ENCODE data around the gene PCGF3.

Gene PCGF3

DNA sequence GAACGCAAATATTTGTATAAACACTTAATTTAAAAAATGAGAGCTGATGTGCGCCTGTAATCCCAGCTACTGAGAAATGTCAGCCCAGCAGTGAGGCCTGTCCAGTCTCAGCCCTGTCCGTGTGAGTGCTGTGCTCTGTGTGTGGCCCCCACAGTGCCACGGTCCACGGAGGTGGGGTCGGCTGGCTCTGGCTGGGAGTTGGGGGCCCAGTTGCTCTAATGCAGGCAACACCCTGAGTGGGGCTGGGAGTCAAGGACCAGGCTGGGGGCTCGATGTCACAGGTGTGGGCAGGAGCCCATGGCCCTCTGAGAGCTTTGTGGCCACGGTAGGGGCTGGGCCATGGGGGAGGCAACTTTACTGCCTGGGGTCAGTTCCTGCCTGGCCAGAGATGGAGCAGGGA is 12.8 kb downstream of the PCGF3 start:
- peaks cover 12% of the 10 kb centered on the region for H3K79me1 ChIP-seq (replicated peaks; ENCODE audit: low read length, poor library complexity, severe bottlenecking)
- H3K4ac ChIP-seq (ENCODE audit: low read depth in 1 of 2, low read length in 2 of 2) = no peak overlapping the region
- H2BK5ac ChIP-seq (ENCODE audit: low read depth, low read length, poor library complexity, severe bottlenecking) = no peak overlapping the region
- no peak for DNase-seq
- no peak overlapping the region for H3K23ac ChIP-seq (ENCODE audit: low read length in 2 of 2)
- H3K14ac ChIP-seq (ENCODE audit: low read length in 2 of 2) = no peak overlapping the region
- H2BK12ac ChIP-seq (ENCODE audit: low read length in 2 of 2) = no peak overlapping the region
- no peak overlapping the region for H3K9ac ChIP-seq (ENCODE audit: low read length)
- H2AK5ac ChIP-seq (ENCODE audit: low read length, severe bottlenecking) = no peak overlapping the region
- no peaks in the 10 kb centered on the region for H3K9me3 ChIP-seq (ENCODE audit: control insufficient read depth, low read length)
- H3K36me3 ChIP-seq (ENCODE audit: control insufficient read depth in 1 of 2, insufficient read depth in 2 of 2, low read depth in 1 of 2, low read length in 2 of 2) = peaks cover 13 to 67% of the 10 kb centered on the region in 2 experiments
- H3K18ac ChIP-seq (ENCODE audit: low read depth in 1 of 2, low read length in 2 of 2) = no peak overlapping the region
- WGBS = 97% methylated on average over 8 of the region's 8 CpGs
- no peak overlapping the region for H2BK15ac ChIP-seq (ENCODE audit: low read depth, poor library complexity, severe bottlenecking)
- H2AFZ ChIP-seq (ENCODE audit: low read depth, low read length) = no peak overlapping the region
- H3K27me3 ChIP-seq (ENCODE audit: control insufficient read depth in 1 of 2, insufficient read depth in 1 of 2, low read length in 2 of 2) = no peaks in the 10 kb centered on the region
- no peak overlapping the region for H4K8ac ChIP-seq (ENCODE audit: low read length)
- H3K4me1 ChIP-seq (ENCODE audit: control insufficient read depth, insufficient read depth, low read depth, low read length) = peaks cover 43% of the 10 kb centered on the region
- H2BK120ac ChIP-seq (ENCODE audit: low read depth, low read length) = no peak overlapping the region
- H3K4me2 ChIP-seq (ENCODE audit: low read length, poor library complexity, severe bottlenecking) = no peak overlapping the region
- H3K27ac ChIP-seq (ENCODE audit: low read length, poor library complexity, severe bottlenecking) = no peak overlapping the region
- H3K4me3 ChIP-seq (ENCODE audit: insufficient read depth in 1 of 2, low read depth in 1 of 2, low read length in 2 of 2) = no peak overlapping the region
- H4K91ac ChIP-seq (ENCODE audit: low read length) = no peak overlapping the region

DNA sequence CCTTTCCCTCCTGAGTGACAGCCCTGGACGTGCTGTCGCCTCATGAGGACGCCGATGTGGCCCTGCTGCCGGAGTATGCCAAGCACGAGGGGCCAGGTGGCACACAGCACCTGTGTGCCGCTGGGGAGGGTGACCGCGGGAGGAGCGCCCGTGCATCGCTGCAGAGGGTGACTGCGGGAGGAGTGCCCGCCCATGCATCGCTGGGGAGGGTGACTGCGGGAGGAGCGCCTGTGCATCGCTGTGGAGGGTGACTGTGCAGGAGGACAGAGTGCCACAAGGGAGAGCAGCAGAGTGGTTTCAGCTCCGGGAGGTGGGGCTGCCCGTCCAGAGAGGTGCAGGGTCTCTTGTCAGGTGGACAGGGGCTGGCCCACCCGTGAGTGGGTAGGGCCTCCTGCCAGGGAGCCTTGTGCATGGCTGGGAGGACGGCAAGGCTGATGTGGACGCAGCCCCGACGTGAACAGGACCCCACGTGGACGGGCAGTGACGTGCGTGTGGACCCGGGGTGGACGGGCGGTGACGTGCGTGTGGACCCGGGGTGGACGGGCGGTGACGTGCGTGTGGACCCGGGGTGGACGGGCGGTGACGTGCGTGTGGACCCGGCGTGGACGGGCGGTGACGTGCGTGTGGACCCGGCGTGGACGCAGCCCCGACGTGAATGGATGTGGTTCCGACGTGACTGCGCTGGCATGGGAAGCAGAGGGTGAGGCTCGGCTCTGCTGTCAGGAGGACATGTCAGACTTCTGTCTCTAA is 14.7 kb downstream of the PCGF3 start:
- no peak overlapping the region for H3K4me2 ChIP-seq (ENCODE audit: low read length, poor library complexity, severe bottlenecking)
- peak overlapping the region in 1 of 2 experiments; percentile 42 for H2BK12ac ChIP-seq (ENCODE audit: low read length in 2 of 2)
- 99% methylated on average over 55 of the region's 59 CpGs for WGBS
- H4K91ac ChIP-seq (ENCODE audit: low read length) = no peak overlapping the region
- peaks cover 12% of the 10 kb centered on the region for H3K79me1 ChIP-seq (replicated peaks; ENCODE audit: low read length, poor library complexity, severe bottlenecking)
- H3K9me3 ChIP-seq (ENCODE audit: control insufficient read depth, low read length) = no peaks in the 10 kb centered on the region
- no peak overlapping the region for H3K9ac ChIP-seq (ENCODE audit: low read length)
- no peak overlapping the region for H2BK5ac ChIP-seq (ENCODE audit: low read depth, low read length, poor library complexity, severe bottlenecking)
- no peak for DNase-seq
- H3K27me3 ChIP-seq (ENCODE audit: control insufficient read depth in 1 of 2, insufficient read depth in 1 of 2, low read length in 2 of 2) = no peaks in the 10 kb centered on the region
- peaks cover 36% of the 10 kb centered on the region for H3K4me1 ChIP-seq (ENCODE audit: control insufficient read depth, insufficient read depth, low read depth, low read length)
- no peak overlapping the region for H3K4ac ChIP-seq (ENCODE audit: low read depth in 1 of 2, low read length in 2 of 2)
- H2AK5ac ChIP-seq (ENCODE audit: low read length, severe bottlenecking) = no peak overlapping the region
- no peak overlapping the region for H3K27ac ChIP-seq (ENCODE audit: low read length, poor library complexity, severe bottlenecking)
- no peak overlapping the region for H3K23ac ChIP-seq (ENCODE audit: low read length in 2 of 2)
- H2BK15ac ChIP-seq (ENCODE audit: low read depth, poor library complexity, severe bottlenecking) = no peak overlapping the region
- H3K36me3 ChIP-seq (ENCODE audit: control insufficient read depth in 1 of 2, insufficient read depth in 2 of 2, low read depth in 1 of 2, low read length in 2 of 2) = peaks cover 5 to 69% of the 10 kb centered on the region in 2 experiments
- H3K4me3 ChIP-seq (ENCODE audit: insufficient read depth in 1 of 2, low read depth in 1 of 2, low read length in 2 of 2) = no peak overlapping the region
- H3K14ac ChIP-seq (ENCODE audit: low read length in 2 of 2) = no peak overlapping the region
- no peak overlapping the region for H3K18ac ChIP-seq (ENCODE audit: low read depth in 1 of 2, low read length in 2 of 2)
- H4K8ac ChIP-seq (ENCODE audit: low read length) = no peak overlapping the region
- no peak overlapping the region for H2AFZ ChIP-seq (ENCODE audit: low read depth, low read length)
- no peak overlapping the region for H2BK120ac ChIP-seq (ENCODE audit: low read depth, low read length)

GRCh38 chr4:721261-722168 is 15.9 kb downstream of the PCGF3 start:
- Histone ChIP-seq H3K4ac (ENCODE audit: low read depth in 1 of 2, low read length in 2 of 2) (no peak overlapping the region), H3K9me3 (ENCODE audit: control insufficient read depth, low read length) (no peaks in the 10 kb centered on the region), H3K4me1 (ENCODE audit: control insufficient read depth, insufficient read depth, low read depth, low read length) (peaks cover 39% of the 10 kb centered on the region), H3K27me3 (ENCODE audit: control insufficient read depth in 1 of 2, insufficient read depth in 1 of 2, low read length in 2 of 2) (no peaks in the 10 kb centered on the region), H2BK12ac (ENCODE audit: low read length in 2 of 2) (no peak overlapping the region), H4K8ac (ENCODE audit: low read length) (no peak overlapping the region), H3K18ac (ENCODE audit: low read depth in 1 of 2, low read length in 2 of 2) (no peak overlapping the region), H2AK5ac (ENCODE audit: low read length, severe bottlenecking) (no peak overlapping the region), H3K4me3 (ENCODE audit: insufficient read depth in 1 of 2, low read depth in 1 of 2, low read length in 2 of 2) (no peak overlapping the region), H3K14ac (ENCODE audit: low read length in 2 of 2) (no peak overlapping the region), H3K4me2 (ENCODE audit: low read length, poor library complexity, severe bottlenecking) (no peak overlapping the region), H3K27ac (ENCODE audit: low read length, poor library complexity, severe bottlenecking) (no peak overlapping the region), H3K23ac (ENCODE audit: low read length in 2 of 2) (no peak overlapping the region), H3K9ac (ENCODE audit: low read length) (no peak overlapping the region), H4K91ac (ENCODE audit: low read length) (no peak overlapping the region), H3K36me3 (ENCODE audit: control insufficient read depth in 1 of 2, insufficient read depth in 2 of 2, low read depth in 1 of 2, low read length in 2 of 2) (peaks cover 5 to 79% of the 10 kb centered on the region in 2 experiments), H2BK15ac (ENCODE audit: low read depth, poor library complexity, severe bottlenecking) (peak overlapping the region; percentile 17), H2BK5ac (ENCODE audit: low read depth, low read length, poor library complexity, severe bottlenecking) (no peak overlapping the region), H2BK120ac (ENCODE audit: low read depth, low read length) (no peak overlapping the region), H3K79me1 (replicated peaks; ENCODE audit: low read length, poor library complexity, severe bottlenecking) (peaks cover 12% of the 10 kb centered on the region), H2AFZ (ENCODE audit: low read depth, low read length) (no peak overlapping the region)
- 98% methylated on average over 31 of the region's 31 CpGs for WGBS
- DNase-seq = no peak

DNA sequence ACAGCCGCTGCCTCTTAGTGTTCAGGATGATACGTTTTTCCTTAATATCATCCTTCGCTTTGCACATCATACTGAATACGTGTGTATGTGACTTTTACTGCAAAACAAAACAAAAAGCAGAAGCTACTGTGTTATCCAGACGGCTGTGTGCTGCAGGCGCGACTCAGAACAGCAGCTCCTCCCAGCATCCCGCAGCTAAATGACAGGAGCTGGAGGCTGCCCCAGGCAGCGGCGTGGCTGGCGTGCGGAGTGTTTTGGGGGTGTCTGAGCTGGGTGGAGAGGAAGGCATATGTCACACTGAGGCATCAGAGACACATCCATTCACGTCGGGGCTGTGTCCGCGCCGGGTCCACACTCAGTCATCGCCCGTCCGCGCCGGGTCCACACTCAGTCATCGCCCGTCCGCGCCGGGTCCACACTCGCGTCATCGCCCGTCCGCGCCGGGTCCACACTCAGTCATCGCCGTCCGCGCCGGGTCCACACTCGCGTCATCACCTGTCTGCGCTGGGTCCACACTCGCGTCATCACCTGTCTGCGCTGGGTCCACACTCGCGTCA is 16.6 kb downstream of the PCGF3 start:
- Histone ChIP-seq H3K4me3 (ENCODE audit: insufficient read depth in 1 of 2, low read depth in 1 of 2, low read length in 2 of 2) (no peak overlapping the region), H3K4me2 (ENCODE audit: low read length, poor library complexity, severe bottlenecking) (no peak overlapping the region), H2BK12ac (ENCODE audit: low read length in 2 of 2) (no peak overlapping the region), H3K79me1 (replicated peaks; ENCODE audit: low read length, poor library complexity, severe bottlenecking) (peaks cover 12% of the 10 kb centered on the region), H3K27ac (ENCODE audit: low read length, poor library complexity, severe bottlenecking) (no peak overlapping the region), H3K4me1 (ENCODE audit: control insufficient read depth, insufficient read depth, low read depth, low read length) (peaks cover 42% of the 10 kb centered on the region), H3K27me3 (ENCODE audit: control insufficient read depth in 1 of 2, insufficient read depth in 1 of 2, low read length in 2 of 2) (no peaks in the 10 kb centered on the region), H4K91ac (ENCODE audit: low read length) (no peak overlapping the region), H2AK5ac (ENCODE audit: low read length, severe bottlenecking) (no peak overlapping the region), H3K18ac (ENCODE audit: low read depth in 1 of 2, low read length in 2 of 2) (no peak overlapping the region), H3K36me3 (ENCODE audit: control insufficient read depth in 1 of 2, insufficient read depth in 2 of 2, low read depth in 1 of 2, low read length in 2 of 2) (peaks cover 5 to 78% of the 10 kb centered on the region in 2 experiments), H4K8ac (ENCODE audit: low read length) (no peak overlapping the region), H2BK120ac (ENCODE audit: low read depth, low read length) (no peak overlapping the region), H2BK15ac (ENCODE audit: low read depth, poor library complexity, severe bottlenecking) (no peak overlapping the region), H3K23ac (ENCODE audit: low read length in 2 of 2) (no peak overlapping the region), H3K4ac (ENCODE audit: low read depth in 1 of 2, low read length in 2 of 2) (no peak overlapping the region), H2BK5ac (ENCODE audit: low read depth, low read length, poor library complexity, severe bottlenecking) (no peak overlapping the region), H3K14ac (ENCODE audit: low read length in 2 of 2) (no peak overlapping the region), H2AFZ (ENCODE audit: low read depth, low read length) (no peak overlapping the region), H3K9ac (ENCODE audit: low read length) (no peak overlapping the region), H3K9me3 (ENCODE audit: control insufficient read depth, low read length) (no peaks in the 10 kb centered on the region)
- WGBS = 98% methylated on average over 42 of the region's 47 CpGs
- no peak for DNase-seq

Measured in mesenchymal stem cell (in vitro differentiated cells and primary cell).